Activated CD8-positive, alpha-beta memory T cell treated with anti-CD3 and anti-CD28 coated beads, Interleukin-2, amount 50 U/mL, for 1 hour (primary cell): ENCODE data around the gene RERGL.
"Not testable (repeated sequence)": the region's sequence is repeated elsewhere in the genome, so short reads cannot be mapped to it uniquely, and the experiment has no call there.

ENCODE experiments used
- DNase-seq: peaks from one replicate; pipeline ENCODE4 v3.0.0-alpha.2; 2020; ENCODE audit errors: extremely low read depth

RERGL gene, protein sequence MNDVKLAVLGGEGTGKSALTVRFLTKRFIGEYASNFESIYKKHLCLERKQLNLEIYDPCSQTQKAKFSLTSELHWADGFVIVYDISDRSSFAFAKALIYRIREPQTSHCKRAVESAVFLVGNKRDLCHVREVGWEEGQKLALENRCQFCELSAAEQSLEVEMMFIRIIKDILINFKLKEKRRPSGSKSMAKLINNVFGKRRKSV

DNA sequence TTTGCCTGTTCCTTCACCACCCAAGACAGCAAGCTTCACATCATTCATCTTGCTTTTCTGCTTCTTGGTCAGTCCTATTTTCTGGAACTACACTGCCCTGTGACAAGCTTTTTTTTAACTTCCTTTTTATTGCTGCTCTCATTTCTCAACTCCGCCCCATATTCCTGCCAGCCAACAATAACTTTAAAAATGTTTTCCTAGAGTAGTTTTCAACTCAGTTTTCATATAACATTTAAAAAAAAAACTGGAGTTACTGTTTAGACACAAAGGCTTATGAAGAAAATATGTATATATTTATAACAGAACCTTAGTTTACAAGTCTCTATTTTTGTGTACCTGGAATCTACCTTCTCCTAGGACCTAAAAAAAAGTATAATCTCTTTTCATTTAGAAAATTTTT lies at the start of gene RERGL:
Gene RERGL, minus strand, starts transcription at position 101 of the 400 bp plus-strand sequence. Its CDS starts 53 bp downstream, at position 48.
- no peak for DNase-seq

DNA sequence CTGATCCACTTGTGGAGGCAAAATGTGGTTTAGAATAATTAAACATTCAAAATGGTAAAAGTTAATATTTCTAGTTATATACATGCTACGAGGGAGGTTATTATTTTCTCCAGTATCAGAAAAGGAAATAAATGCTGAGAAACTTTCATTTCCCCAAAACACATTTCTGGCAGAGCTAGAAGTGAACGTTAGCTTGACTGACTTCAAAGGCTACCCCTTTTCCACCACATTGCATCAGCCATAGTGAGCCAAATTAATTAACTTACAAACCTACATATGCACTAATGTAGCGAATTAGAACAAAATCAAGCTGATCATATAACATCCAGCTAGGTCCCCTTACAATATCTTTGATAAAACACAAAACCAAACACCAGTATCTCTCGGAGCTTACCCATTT lies 49.3 kb upstream of the RERGL start:
- no peak for DNase-seq

DNA sequence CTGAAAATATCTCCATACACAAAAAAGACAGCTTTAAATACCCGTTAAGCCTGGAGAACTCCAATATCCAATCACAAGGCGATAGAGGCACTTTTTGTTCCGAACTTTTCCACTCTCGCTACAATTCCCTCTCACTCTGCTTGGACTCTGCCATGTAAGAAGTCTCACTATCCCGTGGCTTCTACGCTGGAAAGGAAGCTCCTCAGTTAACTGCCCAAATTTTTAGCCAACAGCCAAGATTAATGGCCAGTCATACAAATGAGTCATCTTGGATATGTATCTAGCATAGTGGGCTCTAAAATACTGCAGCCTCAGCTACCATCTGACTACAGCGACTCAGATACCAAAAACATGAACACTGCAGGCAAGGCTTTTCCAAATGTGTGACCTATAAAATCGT lies 45.5 kb upstream of the RERGL start:
- no peak for DNase-seq

DNA sequence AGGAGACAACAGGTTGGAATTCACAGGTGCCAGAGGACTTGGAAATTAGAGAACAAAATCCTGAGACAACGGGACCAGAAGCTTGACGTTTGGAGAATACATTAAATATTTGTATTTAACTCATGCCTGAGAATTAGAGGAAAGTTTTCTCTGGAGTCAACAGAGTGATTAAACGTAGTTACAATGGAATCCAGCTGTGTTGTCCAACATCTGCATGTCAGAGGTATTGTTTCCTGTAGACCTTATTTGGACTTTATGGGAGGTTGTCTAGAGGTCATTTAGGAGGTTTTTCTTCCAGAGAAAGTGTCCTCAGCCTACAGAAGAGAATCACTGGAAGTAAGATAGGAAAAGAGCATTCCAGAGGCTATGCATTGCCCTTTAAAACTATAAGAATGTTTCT lies 45.1 kb upstream of the RERGL start:
- DNase-seq: no peak

DNA sequence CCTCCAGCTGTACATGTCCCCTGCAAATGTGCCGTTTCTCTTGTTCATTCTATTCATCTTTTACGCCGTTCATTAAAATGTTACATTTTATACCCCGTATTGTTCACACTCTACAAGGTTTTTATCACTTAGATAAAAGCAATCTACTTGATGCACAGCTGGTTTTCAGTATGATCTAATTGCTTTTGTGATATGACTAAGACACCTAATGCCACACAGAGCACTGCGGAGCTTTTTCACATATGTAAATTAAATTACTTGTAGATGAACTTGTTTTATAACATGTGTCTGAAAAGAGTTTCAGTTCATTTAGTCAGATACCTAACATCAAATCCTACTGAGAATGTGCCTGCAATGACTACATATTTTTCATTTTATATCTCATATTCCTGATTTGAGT lies 40.9 kb upstream of the RERGL start:
- DNase-seq: no peak

DNA sequence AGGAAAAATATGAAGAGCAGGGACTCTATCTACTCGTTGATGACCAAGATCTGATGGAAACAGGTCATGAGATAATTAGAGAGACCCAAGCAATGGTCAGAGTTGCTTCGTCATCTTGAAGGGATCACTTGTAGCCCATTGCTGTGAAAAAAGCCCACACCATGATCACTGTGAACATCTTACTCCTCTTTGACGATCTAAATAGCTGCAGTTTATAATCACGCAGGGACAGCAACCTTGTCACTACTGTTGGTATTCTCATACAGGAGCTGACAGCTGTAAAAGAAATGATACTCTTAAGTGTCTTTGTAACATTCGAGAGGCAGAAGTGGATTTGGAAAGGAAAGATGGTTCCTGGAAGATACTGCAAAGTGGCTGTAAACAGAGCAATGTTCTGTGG lies 33.7 kb upstream of the RERGL start:
- no peak for DNase-seq

DNA sequence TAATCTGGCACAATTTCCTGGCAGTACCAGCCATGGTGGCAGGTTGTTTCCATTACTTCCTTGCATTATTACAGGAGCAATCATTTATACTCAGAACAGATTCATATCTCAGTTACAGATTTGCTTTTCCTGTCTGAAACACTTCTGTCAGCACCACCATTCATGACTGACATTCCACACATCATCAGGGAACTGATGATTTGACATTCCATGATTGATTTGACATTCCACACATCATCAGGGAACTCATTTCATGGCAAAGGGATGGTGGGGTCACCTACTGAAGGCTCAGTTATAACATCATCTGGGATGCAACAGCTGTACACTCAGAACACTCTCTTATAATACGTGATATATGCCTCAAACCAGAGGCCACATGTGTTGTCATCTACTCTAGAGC lies 30.9 kb upstream of the RERGL start:
- no peak for DNase-seq

DNA sequence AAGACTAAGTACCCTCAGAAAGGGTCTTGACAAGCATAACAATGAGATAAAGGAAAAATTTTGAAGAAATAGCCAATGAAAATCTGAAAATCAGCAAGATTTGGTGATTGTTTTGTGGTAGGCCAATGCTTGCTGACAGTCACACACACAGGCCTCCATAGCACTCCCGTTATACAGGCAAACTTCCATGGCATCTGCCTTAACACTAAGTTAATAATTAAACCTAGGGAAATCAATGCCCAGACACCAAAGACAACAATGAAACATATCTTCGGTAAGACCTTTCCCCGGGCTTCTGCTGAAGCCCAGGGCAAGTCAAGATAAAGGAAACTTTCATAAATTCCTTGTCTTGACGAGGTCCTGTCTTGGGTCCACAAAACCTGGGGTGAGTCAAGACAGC lies 18.6 kb upstream of the RERGL start:
- DNase-seq: no peak

DNA sequence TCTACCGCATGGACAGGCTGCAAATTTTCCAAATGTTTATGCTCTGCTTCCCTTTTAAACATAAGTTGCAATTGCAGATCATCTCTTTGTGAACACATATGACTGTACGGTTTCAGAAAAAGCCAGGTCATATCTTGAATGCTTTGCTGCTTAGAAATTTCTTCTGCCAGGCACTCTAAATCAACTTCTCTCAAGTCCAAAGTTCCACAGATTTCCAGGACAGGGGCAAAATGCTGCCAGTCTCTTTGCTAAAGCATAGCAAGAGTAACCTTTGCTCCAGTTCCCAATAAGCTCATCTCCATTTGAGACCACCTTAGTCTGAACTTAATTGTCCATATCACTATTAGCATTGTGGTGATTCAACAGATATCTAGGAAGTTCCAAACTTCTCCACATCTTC lies 13.6 kb upstream of the RERGL start:
- no peak for DNase-seq

DNA sequence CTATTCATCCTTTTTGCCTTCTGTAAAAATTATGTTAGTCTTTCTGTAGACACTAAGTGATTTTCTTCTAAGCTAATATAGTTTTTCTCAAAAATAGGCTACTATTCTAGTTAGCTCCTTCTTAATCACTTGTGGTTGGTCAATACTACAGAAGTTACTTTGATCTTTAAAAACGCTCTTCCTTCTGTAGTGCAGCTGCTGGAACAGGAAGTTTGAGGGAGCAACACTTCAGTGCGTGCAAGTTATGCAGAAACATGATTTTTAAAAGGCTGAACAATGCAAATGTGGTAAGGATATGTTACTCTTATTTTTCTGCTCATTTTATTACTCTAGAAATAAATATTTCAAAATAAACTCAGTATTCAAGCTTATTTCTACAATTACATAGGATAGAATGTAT lies 11.1 kb upstream of the RERGL start:
- DNase-seq: no peak

DNA sequence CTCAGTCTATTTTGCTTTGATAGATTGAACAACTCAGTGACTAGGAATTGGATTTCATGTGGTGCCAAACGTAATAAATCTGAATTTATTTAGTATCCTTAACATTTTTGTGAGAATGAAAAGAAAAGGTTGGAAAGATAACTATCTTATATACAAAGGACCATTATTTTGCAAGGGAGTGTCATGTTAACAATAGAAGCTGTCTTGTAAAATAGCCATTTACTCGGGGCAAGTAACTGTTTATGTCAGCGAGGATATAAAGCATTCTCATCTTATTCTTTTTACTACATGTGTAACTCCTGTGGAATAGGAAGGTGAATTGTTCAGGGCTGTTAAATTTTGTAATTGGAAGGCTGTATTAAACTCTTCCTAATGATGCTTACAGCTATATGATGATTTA lies 5.9 kb downstream of the RERGL start:
- DNase-seq: no peak

DNA sequence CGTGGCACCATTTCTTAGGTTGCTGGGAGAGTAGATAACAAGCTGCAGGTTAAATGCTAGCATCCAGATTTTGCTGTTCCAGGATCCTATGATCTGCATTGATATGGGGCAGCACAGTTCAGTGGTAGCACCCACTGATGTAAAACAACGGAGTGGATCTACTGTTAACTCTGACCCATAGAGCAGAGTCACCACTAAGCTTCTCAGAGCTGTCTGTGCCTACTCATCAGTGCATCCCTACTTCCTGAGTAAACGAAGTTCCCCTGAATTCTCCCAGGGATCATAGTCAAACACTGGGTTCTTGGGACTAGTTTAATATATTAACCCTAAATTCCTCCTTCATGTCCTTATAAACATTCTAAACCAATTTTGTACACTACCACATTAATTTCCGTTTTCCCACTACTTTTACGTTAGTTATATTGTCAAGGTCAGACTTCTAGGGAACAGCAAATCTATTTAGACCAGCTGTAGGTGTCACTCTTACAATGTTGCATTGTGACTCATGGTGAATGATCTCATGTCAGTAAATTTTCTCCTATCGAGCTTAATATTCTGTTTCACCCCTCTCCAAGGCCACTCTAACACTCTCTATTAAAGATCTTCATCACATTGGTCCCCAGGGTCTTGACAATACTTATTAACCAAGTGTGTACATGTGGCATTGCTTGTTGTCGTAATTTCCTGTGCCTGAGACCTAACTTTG lies 10.3 kb downstream of the RERGL start:
- DNase-seq: no peak

DNA sequence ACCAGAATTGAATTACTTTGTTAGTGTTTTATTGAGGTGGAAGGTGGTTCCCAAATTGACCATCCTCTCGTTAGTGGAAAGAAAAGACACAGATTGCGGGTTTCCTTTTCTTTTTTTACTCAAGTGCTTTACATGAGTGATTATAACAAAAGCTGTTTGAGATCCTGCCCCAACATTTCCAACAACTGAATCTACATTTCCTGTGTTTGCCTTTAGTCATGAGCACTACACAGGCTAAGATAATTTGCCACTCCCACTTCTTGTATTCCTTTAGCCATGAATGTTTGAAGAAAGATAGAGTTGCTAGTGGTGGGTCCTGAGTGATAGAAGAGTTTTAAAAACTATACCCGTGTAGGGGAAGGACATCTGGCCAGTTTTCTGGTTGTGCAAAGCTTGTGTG lies 16.0 kb downstream of the RERGL start:
- no peak for DNase-seq

DNA sequence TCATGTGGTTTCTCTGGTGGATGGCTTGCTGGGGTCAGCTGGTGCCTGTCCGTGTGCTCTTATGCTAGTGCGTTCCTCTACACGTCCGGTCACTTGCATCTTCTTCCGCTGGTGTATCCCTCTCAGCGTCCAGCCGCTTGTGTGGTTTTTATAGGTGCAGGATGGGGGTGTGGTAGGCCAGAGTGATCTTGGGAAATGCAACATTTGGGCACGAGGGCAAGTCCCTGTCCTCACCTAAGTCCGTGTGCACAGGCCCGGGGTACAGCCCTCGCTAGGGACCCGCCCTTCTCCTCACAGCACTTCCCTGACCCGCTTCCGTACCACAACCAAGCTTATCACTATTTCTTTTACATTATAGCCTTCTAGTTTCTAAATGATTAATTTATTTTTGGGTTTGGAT lies 17.3 kb downstream of the RERGL start:
- no peak for DNase-seq

DNA sequence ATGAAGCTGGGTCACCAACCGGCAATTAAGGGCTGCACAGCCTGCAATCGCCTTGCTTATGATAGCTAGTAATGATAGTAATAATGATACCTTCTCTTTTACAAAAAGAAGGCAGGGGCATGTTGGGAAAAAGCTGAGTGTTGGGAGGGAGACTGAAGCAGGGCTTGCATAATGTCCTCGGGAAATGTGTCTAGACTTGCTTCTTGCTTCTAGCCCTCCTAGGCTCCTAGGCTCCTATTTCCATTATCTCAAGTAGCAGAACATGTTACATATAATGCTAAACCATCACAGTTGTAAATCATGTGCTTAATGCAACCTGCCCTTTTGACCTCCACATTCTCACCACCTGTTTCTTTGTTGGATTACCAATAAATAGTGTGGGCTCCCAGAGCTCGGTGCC lies 18.7 kb downstream of the RERGL start:
- no peak for DNase-seq

DNA sequence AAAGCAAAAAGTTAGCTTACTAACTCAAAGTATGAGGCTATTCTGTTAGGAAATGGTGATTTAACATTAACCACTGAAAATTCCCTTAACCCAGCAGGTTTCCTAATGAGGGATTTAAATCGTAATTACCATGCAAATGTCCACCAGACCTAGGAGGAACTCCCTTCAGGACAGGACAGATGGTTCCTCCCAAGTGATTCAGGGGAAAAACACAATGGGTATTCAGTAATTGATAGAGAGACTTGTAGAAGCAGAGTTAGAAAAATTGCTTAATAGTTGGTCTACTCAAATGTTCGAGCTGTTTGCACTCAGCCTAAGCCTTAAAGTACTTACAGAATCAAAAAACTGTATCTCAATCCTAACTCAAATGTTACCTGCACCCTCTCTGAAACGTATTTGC lies 21.6 kb downstream of the RERGL start:
- DNase-seq: no peak

DNA sequence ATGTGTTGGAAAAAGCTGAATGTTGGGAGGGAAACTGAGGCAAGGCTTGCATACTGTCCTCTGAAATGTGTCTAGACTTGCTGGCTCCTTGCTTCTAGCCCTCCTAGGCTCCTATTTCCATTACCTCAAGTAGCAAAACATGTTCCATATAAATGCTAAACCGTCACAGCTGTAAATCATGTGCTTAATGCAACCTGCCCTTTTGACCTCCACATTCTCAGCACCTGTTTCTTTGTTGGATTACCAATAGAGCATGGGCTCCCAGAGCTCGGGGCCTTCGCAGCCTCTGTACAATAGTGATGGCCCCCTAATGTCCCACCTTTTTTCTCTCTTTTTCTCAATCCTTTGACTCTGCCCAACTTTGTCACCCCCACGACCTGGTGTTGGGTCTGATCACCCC lies 23.3 kb downstream of the RERGL start:
- no peak for DNase-seq

DNA sequence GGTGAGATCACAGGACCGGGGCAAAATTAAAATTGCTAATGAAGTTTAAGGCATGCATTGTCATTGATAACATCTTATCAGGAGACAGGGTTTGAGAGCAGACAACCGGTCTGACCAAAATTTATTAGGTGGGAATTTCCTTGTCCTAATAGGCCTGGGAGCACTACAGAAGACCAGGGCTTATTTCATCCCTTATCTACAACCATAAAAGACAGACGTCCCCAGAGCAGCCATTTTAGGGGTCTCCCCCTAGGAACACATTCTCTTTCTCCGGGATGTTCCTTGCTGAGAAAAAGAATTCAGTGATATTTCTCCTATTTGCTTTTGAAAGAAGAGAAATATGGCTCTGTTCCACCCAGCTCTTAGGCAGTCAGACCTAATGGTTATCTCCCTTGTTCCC lies 27.1 kb downstream of the RERGL start:
- DNase-seq: not testable (repeated sequence)

DNA sequence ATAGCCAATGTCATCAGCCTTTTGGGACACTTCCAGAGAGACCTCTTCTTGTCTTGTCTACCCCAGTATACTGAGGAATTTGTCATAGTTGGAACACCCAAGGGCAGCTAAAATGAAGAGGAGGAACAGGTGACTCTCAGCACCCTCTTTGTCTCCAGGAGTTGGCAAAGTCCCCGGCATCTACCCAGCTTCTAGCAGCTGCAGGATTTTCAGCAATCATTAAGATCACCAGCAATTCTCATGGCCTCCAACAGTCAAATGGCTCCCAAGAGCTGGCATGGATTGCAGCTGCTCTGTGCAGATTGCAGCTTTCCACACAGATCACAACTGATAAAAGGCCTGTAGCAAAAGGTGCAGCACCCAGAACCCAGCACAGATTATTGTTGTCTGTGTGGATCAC lies 32.9 kb downstream of the RERGL start:
- DNase-seq: no peak

DNA sequence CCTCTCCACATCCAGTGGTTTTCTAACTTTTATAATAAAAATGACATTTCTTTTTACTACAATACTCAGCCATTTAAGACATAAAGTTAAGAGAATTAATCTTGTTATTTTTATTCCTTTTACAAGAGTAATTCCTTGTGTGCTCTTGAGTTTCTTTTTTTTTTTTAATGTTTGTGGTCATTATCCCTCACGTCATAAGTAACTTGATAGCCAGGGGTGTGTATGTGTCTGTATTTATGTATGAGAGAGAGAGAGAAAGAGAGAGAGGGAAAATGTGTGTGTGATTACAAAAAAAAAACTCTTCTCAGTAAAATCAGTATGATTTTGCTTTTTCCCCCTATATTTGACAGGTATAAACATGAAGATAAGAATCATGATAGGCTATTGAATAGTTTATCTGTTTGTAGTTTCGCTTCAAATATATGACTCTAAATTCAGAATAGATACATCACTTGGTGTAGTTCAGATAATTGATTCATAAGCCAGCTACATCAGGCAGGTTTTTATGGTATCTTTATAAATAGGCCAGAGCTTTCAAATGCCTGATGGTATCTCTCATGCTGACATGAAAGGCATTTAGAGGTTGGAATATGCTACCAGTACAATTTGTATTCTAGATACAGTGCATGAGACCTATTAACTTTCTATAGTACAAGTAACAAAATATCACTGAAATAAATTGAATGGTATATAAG lies 34.9 kb downstream of the RERGL start:
- DNase-seq: no peak

DNA sequence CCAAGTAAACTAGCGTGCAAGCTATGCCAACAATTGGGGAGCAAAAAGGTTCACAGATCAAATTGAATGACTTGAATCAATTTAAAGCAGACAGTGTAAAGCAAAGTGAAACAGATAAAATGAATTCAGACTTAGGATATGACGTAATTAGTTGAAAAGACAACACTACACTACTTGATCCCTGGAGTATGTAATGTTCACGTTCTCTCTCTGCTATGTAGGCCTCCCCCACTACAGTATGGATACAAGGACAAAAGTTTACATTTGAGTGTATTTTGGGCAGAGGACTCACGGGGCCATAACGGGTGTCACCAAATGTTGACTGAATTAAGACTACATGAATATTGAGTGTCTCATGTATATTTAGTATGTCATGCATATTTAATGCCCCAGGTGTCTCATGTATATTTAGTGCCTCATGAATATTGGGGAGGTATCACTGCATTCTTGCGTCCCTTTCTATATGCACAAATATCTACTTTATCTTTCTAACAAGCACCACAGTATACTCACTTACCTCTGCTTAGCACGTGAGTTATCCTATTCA lies 44.5 kb downstream of the RERGL start:
- DNase-seq: no peak

DNA sequence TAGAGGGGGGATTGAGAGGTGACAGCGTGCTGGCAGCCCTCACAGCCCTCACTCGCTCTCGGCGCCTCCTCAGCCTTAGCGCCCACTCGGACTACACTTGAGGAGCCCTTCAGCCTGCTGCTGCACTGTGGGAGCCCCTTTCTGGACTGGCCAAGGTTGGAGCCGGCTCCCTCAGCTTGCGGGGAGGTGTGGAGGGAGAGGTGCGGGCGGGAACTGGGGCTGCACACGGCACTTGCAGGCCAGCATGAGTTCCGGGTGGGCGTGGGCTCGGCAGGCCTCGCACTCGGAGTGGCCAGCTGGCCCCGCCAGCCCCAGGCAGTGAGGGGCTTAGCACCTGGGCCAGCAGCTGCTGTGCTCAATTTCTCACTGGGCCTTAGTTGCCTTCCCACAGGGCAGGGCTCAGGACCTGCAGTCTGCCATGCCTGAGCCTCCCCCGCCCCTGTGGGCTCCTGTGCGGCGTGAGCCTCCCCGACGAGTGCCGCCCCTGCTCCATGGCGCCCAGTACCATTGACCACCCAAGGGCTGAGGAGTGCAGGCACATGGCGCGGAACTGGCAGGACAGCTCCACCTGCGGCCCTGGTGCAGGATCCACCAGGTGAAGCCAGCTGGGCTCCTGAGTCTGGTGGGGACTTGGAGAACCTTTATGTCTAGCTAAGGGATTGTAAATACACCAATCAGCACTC lies 49.8 kb downstream of the RERGL start:
- not testable (repeated sequence) for DNase-seq
